ENCODE data around the gene RNFT2.

DNA sequence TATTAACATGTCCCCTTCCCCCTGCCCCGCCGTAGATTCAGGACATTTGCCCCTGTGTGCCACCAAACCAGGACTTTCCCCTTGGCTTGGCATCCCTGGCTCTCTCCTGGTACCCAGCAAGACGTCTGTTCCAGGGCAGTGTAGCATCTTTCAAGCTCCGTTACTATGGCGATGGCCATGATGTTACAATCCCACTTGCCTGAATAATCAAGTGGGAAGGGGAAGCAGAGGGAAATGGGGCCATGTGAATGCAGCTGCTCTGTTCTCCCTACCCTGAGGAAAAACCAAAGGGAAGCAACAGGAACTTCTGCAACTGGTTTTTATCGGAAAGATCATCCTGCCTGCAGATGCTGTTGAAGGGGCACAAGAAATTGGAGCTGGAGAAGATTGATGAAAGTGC is 114.2 kb downstream of the RNFT2 start:
- TF ChIP-seq, protein P1, sequence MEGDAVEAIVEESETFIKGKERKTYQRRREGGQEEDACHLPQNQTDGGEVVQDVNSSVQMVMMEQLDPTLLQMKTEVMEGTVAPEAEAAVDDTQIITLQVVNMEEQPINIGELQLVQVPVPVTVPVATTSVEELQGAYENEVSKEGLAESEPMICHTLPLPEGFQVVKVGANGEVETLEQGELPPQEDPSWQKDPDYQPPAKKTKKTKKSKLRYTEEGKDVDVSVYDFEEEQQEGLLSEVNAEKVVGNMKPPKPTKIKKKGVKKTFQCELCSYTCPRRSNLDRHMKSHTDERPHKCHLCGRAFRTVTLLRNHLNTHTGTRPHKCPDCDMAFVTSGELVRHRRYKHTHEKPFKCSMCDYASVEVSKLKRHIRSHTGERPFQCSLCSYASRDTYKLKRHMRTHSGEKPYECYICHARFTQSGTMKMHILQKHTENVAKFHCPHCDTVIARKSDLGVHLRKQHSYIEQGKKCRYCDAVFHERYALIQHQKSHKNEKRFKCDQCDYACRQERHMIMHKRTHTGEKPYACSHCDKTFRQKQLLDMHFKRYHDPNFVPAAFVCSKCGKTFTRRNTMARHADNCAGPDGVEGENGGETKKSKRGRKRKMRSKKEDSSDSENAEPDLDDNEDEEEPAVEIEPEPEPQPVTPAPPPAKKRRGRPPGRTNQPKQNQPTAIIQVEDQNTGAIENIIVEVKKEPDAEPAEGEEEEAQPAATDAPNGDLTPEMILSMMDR (conservative IDR thresholded peaks at IDR 0.05): no peak
- TF ChIP-seq EZH2 (IDR thresholded peaks at IDR 0.05; ENCODE audit: low read depth): no peak
